Stimulated activated CD4-positive, alpha-beta T cell treated with anti-CD3 and anti-CD28 coated beads, Interleukin-1b, Interleukin-23, amount 100 ng/mL, for 24 hours (primary cell): ENCODE results near the gene TSHZ2.

Source experiments
- DNase-seq, 4 experiments: peaks; one replicate each; pipeline ENCODE4 v3.0.0-alpha.2; 2020; ENCODE audit warnings: low read depth in 4 of 4, low spot score in 1 of 4

Gene TSHZ2

GRCh38 chr20:53159160-53159559 is 187.0 kb downstream of the TSHZ2 start:
- DNase-seq = no peak

- DNase-seq = no peak
Observed at GRCh38 chr20:53161073-53161472, 188.9 kb downstream of the TSHZ2 start.

GRCh38 chr20:53161473-53161872 is 189.3 kb downstream of the TSHZ2 start:
- DNase-seq = no peak

- DNase-seq = no peak
Observed at GRCh38 chr20:53162251-53162835, 190.2 kb downstream of the TSHZ2 start.

- no peak for DNase-seq
Observed at GRCh38 chr20:53163486-53163885, 191.3 kb downstream of the TSHZ2 start.

- no peak for DNase-seq
Observed at GRCh38 chr20:53164072-53164471, 191.9 kb downstream of the TSHZ2 start.

GRCh38 chr20:53165452-53165851 is 193.3 kb downstream of the TSHZ2 start:
- DNase-seq = no peak

- no peak for DNase-seq
Observed at GRCh38 chr20:53168491-53168890, 196.3 kb downstream of the TSHZ2 start.

- DNase-seq = no peak
Observed at GRCh38 chr20:53170196-53170595, 198.0 kb downstream of the TSHZ2 start.

GRCh38 chr20:53171065-53171464 is 198.9 kb downstream of the TSHZ2 start:
- DNase-seq = no peak

- DNase-seq = no peak
Observed at GRCh38 chr20:53174454-53174853, 202.3 kb downstream of the TSHZ2 start.

GRCh38 chr20:53175135-53175780 is 203.1 kb downstream of the TSHZ2 start:
- no peak for DNase-seq

GRCh38 chr20:53176134-53176533 is 204.0 kb downstream of the TSHZ2 start:
- DNase-seq = no peak

GRCh38 chr20:53177687-53178086 is 205.5 kb downstream of the TSHZ2 start:
- no peak for DNase-seq

- DNase-seq = no peak
Observed at GRCh38 chr20:53179749-53180148, 207.6 kb downstream of the TSHZ2 start.

- DNase-seq = no peak
Observed at GRCh38 chr20:53180928-53181362, 208.8 kb downstream of the TSHZ2 start.

GRCh38 chr20:53181866-53182376 is 209.8 kb downstream of the TSHZ2 start:
- DNase-seq = no peak

- no peak for DNase-seq
Observed at GRCh38 chr20:53183181-53183580, 211.0 kb downstream of the TSHZ2 start.

GRCh38 chr20:53186635-53187034 is 214.5 kb downstream of the TSHZ2 start:
- DNase-seq = no peak

- DNase-seq = no peak
Observed at GRCh38 chr20:53187392-53188068, 215.4 kb downstream of the TSHZ2 start.

- no peak for DNase-seq
Observed at GRCh38 chr20:53190225-53190624, 218.1 kb downstream of the TSHZ2 start.

GRCh38 chr20:53191957-53192356 is 219.8 kb downstream of the TSHZ2 start:
- DNase-seq = no peak
